Ureter (tissue), 1 donor: ENCODE data around the gene HDGF. TPM values are rescaled to one million over a fixed set of nuclear protein-coding genes. Genes with fewer than 3 reads are reported as not detected.

Experiments
- DNase-seq: peaks from one replicate; pipeline ENCODE4 v3.0.0-alpha.2; 2020; ENCODE audit warnings: low spot score
- total RNA-seq: library from RNA; stranded (reverse); gene quantifications from one replicate; pipeline ENCODE4 v1.2.4, GENCODE V29; 2023
- donor health status: DM: yes; HTN: yes; CAD: no.

HDGF gene
- total RNA-seq, 1 donor from 2014 or later, result 151 TPM

GRCh38 chr1:156746728-156747631 lies 4.5 kb downstream of the HDGF start:
- DNase-seq, result peak; percentile 88

- no peak for DNase-seq
These were observed 5.1 kb downstream of the HDGF start for GRCh38 chr1:156746406-156746727.

- no peak for DNase-seq
These were observed 5.6 kb downstream of the HDGF start for GRCh38 chr1:156745881-156746280.

GRCh38 chr1:156744786-156745419 lies 6.6 kb downstream of the HDGF start:
- no peak for DNase-seq

GRCh38 chr1:156744344-156744743 lies 7.1 kb downstream of the HDGF start:
- DNase-seq, result no peak

- no peak for DNase-seq
These were observed 7.8 kb downstream of the HDGF start for GRCh38 chr1:156743367-156744302.

- DNase-seq, result no peak
These were observed 8.7 kb downstream of the HDGF start for GRCh38 chr1:156742801-156743200.

- no peak for DNase-seq
These were observed 9.5 kb downstream of the HDGF start for GRCh38 chr1:156742017-156742416.

- DNase-seq, result no peak
These were observed 9.9 kb downstream of the HDGF start for GRCh38 chr1:156741481-156741983.

- DNase-seq, result peak; percentile 98
These were observed 10.6 kb downstream of the HDGF start, which contains the start of gene MRPL24 for GRCh38 chr1:156740741-156741480. Gene MRPL24, minus strand, starts transcription at chr1:156741088. Its CDS starts 2,384 bp downstream, at chr1:156738704.

GRCh38 chr1:156740237-156740740 lies 11.2 kb downstream of the HDGF start:
- no peak for DNase-seq

GRCh38 chr1:156738916-156739315 lies 12.6 kb downstream of the HDGF start:
- no peak for DNase-seq

- no peak for DNase-seq
These were observed 13.1 kb downstream of the HDGF start for GRCh38 chr1:156738407-156738806.

- DNase-seq, result no peak
These were observed 17.4 kb downstream of the HDGF start for GRCh38 chr1:156733989-156734584.

- peak; percentile 97 for DNase-seq
These were observed 22.6 kb downstream of the HDGF start, which contains the start of gene ISG20L2 for GRCh38 chr1:156728599-156729462. Gene ISG20L2, minus strand, starts transcription at chr1:156728766. Its CDS starts 1,114 bp downstream, at chr1:156727652.

GRCh38 chr1:156727926-156728598 lies 23.4 kb downstream of the HDGF start, which contains the start of gene METTL25B:
Gene METTL25B, plus strand, starts transcription at chr1:156728469. Its CDS starts 636 bp downstream, at chr1:156729105.
- DNase-seq, result peak; percentile 90

- DNase-seq, result no peak
These were observed 24.0 kb downstream of the HDGF start for GRCh38 chr1:156727492-156727891.

- DNase-seq, result no peak
These were observed 24.8 kb downstream of the HDGF start for GRCh38 chr1:156726549-156727226.
